ENCODE data around the gene NIP7. TPM values are rescaled to one million over a fixed set of nuclear protein-coding genes. Genes with fewer than 3 reads are reported as not detected.
"Not testable (repeated sequence)": the region's sequence is repeated elsewhere in the genome, so short reads cannot be mapped to it uniquely, and the experiment has no call there.

Gene NIP7
- total RNA-seq, 4 donors from 2014 or later: 7.3 to 13.5 (median 9.7) TPM

DNA sequence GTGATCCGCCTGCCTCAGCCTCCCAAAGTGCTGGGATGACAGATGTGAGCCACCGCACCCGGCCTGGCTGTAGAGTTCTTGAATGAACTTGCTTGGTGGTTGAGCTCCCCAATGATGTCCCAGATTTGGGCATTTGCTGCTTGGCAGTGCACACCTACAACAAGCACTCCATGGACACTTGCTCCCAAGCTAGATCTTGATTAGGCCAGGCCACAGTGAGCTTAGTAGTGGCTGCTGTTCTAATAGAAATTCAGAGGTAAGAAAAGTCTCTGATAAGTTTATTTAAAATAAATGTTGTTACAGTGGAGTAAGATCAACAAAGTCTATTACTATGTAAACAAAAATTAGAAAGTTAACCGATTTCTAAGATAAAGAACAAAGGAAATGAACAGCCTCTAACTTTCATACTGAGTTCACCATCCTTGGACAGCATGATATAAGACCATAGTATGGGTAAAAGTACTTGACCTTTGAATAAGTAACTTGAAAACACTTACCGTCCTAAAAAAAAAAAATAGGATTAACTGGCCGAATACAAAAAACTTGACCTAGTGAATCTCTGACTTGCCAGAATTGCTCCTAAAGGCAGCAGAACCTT lies 11.1 kb downstream of the NIP7 start:
- intact Hi-C loops (cut with DNase I; ENCODE audit: low total_unique reads): no loop called here
- H3K9me3 ChIP-seq: no peaks in the 10 kb centered on the region
- TF ChIP-seq, protein P1, sequence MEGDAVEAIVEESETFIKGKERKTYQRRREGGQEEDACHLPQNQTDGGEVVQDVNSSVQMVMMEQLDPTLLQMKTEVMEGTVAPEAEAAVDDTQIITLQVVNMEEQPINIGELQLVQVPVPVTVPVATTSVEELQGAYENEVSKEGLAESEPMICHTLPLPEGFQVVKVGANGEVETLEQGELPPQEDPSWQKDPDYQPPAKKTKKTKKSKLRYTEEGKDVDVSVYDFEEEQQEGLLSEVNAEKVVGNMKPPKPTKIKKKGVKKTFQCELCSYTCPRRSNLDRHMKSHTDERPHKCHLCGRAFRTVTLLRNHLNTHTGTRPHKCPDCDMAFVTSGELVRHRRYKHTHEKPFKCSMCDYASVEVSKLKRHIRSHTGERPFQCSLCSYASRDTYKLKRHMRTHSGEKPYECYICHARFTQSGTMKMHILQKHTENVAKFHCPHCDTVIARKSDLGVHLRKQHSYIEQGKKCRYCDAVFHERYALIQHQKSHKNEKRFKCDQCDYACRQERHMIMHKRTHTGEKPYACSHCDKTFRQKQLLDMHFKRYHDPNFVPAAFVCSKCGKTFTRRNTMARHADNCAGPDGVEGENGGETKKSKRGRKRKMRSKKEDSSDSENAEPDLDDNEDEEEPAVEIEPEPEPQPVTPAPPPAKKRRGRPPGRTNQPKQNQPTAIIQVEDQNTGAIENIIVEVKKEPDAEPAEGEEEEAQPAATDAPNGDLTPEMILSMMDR (IDR thresholded peaks at IDR 0.05 in 4 of 5, conservative IDR thresholded peaks at IDR 0.05 in 1 of 5): no peak
- no peak for TF ChIP-seq POLR2A (IDR thresholded peaks at IDR 0.05)
- in situ Hi-C loops (cut with MboI; ENCODE audit: low sequenced_read_pairs in 4 of 4): no loop called here
- DNase-seq (no peak), ATAC-seq (no peak)
- no peaks in the 10 kb centered on the region for H3K4me1 ChIP-seq
- H3K4me3 ChIP-seq: no peak overlapping the region
- H3K36me3 ChIP-seq: peaks cover 0 to 4% of the 10 kb centered on the region in 2 donors
- H3K27ac ChIP-seq: no peak overlapping the region
- H3K27me3 ChIP-seq: no peaks in the 10 kb centered on the region

- H3K36me3 ChIP-seq: no peaks in the 10 kb centered on the region
- no peak for ATAC-seq
- TF ChIP-seq POLR2A (IDR thresholded peaks at IDR 0.05): no peak
- TF ChIP-seq, protein P1 (IDR thresholded peaks at IDR 0.05 in 4 of 5, conservative IDR thresholded peaks at IDR 0.05 in 1 of 5): no peak
Measured at GRCh38 chr16:69351309-69352027, 11.9 kb downstream of the NIP7 start, which contains the start of gene TMED6. TSS of gene TMED6 (minus strand) at chr16:69351786. CDS start at chr16:69351753, 33 bp downstream.

DNA sequence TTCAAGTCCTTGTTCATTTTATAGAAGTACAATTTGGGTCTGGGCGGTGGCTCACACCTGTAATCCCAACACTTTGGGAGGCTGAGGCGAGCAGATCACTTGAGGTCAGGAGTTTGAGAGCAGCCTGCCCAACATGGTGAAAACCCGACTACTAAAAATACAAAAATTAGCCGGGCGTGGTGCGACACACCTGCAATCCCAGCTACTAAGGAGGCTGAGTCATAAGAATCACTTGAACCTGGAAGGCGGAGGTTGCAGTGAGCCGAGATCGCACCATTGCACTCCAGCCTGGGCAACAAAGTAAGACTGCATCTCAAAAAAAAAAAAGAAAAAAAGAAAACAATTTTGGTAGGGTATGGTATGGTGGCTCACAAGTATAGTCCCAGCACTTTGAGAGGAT lies 20.5 kb downstream of the NIP7 start:
- H3K27me3 ChIP-seq; H3K4me3 ChIP-seq; H3K9me3 ChIP-seq; intact Hi-C loops (cut with DNase I; ENCODE audit: low total_unique reads); DNase-seq; H3K27ac ChIP-seq; ATAC-seq; in situ Hi-C loops (cut with MboI; ENCODE audit: low sequenced_read_pairs in 4 of 4): not testable (repeated sequence)
- peaks cover 9 to 11% of the 10 kb centered on the region in 2 donors for H3K4me1 ChIP-seq
- peaks cover 0 to 12% of the 10 kb centered on the region in 2 donors for H3K36me3 ChIP-seq

More at GRCh38 chr16:69351309-69352027, 11.9 kb downstream of the NIP7 start, which contains the start of gene TMED6:
- intact Hi-C loops (cut with DNase I; ENCODE audit: low total_unique reads): no loop called here
- in situ Hi-C loops (cut with MboI; ENCODE audit: low sequenced_read_pairs in 4 of 4): no loop called here
- H3K4me1 ChIP-seq: peaks cover 3 to 4% of the 10 kb centered on the region in 2 donors
- no peak for DNase-seq
- H3K27me3 ChIP-seq: no peaks in the 10 kb centered on the region
- no peak within 1 kb of the TSS for H3K4me3 ChIP-seq
- no peaks in the 10 kb centered on the region for H3K9me3 ChIP-seq
- no peak within 1 kb of the TSS for H3K27ac ChIP-seq

DNA sequence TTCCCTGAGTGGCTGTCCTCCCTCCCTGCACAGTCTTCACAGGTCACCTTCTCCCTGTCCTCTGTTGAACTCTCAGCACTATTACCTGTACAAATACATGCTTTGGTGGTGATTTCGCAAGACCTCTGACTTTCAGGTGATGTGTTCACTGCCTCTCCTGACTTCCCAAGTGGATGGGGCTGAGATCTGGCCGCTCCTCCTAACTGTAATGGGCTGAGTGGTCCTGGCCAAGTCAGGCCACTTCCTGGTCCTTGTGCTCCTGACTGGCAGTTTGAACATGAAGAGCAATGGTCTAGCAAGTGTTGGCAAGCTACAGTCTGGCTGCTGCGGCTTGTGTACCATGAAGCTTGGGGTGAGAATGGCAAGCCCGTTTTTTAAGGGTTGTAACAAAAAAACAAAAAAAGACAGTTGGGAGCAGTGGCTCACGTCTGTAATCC lies 23.7 kb downstream of the NIP7 start:
- Histone ChIP-seq H3K27me3 (no peaks in the 10 kb centered on the region), H3K4me1 (no peaks in the 10 kb centered on the region), H3K36me3 (peaks cover 0 to 44% of the 10 kb centered on the region in 2 donors), H3K4me3 (no peak overlapping the region), H3K9me3 (no peaks in the 10 kb centered on the region), H3K27ac (no peak overlapping the region)
- ATAC-seq (no peak), DNase-seq (no peak)
- in situ Hi-C loops (cut with MboI; ENCODE audit: low sequenced_read_pairs in 4 of 4): no loop called here
- TF ChIP-seq, protein P1 (IDR thresholded peaks at IDR 0.05 in 4 of 5, conservative IDR thresholded peaks at IDR 0.05 in 1 of 5): no peak
- TF ChIP-seq POLR2A (IDR thresholded peaks at IDR 0.05): no peak
- intact Hi-C loops (cut with DNase I; ENCODE audit: low total_unique reads): no loop called here

DNA sequence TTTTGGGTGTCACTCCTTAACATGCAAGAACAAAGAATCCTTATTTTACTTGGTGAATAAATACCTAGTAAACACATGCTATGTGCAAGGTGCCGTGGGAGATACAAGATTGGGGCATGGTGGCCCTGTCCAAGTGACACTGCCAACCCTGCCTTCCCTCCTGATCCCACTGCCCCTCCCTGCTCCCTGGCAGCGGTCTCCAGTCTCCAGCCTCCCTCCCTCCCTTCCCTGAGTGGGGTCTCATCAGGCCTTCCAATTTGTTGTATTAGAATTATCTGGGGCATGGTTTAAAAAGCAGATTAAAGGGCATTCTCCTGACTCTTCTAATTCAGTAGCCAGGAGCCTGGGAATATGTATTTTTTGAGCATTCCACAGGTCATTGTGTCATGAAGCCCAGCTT lies 24.5 kb downstream of the NIP7 start:
- Histone ChIP-seq H3K4me3 (no peak overlapping the region), H3K4me1 (no peaks in the 10 kb centered on the region), H3K27me3 (no peaks in the 10 kb centered on the region), H3K9me3 (no peaks in the 10 kb centered on the region), H3K27ac (no peak overlapping the region), H3K36me3 (peaks cover 0 to 52% of the 10 kb centered on the region in 2 donors)
- TF ChIP-seq, protein P1 (IDR thresholded peaks at IDR 0.05 in 4 of 5, conservative IDR thresholded peaks at IDR 0.05 in 1 of 5): no peak
- no peak for TF ChIP-seq POLR2A (IDR thresholded peaks at IDR 0.05)
- in situ Hi-C loops (cut with MboI; ENCODE audit: low sequenced_read_pairs in 4 of 4): no loop called here
- no peak for ATAC-seq
- no peak for DNase-seq
- intact Hi-C loops (cut with DNase I; ENCODE audit: low total_unique reads): no loop called here

All from gastrocnemius medialis (tissue), 4 donors.